Right atrium auricular region (tissue), 2 donors: ENCODE data around the gene SLC25A21. TPM values are rescaled to one million over a fixed set of nuclear protein-coding genes. Genes with fewer than 3 reads are reported as not detected.

ENCODE experiments used
- DNase-seq: peaks from one replicate; pipeline ENCODE4 v3.0.0-alpha.2; 2019; ENCODE audit warnings: low spot score
- H3K27ac ChIP-seq, 2 donors: fragments of 200-600 bp; sonication (generic); 1 replicate in 1 of 2; 2 replicates in 1 of 2; pipeline ENCODE4 v1.5.1; 2016 to 2019
- H3K27me3 ChIP-seq, 2 donors: fragments of 200-600 bp; sonication (generic); one replicate each; pipeline versions ENCODE4 v1.5.1 to v1.6.0; 2017 to 2019
- H3K36me3 ChIP-seq: fragments of 200-600 bp; sonication (generic); one replicate; pipeline ENCODE4 v1.5.1; 2016
- H3K4me1 ChIP-seq, 2 donors: fragments of 200-600 bp; sonication (generic); one replicate each; pipeline versions ENCODE4 v1.5.1 to v1.6.0; 2017 to 2019
- H3K4me3 ChIP-seq, 2 donors: fragments of 200-600 bp; sonication (generic); 1 replicate in 1 of 2; 2 replicates in 1 of 2; pipeline ENCODE4 v1.5.1; 2017 to 2019; ENCODE audit warnings: mild to moderate bottlenecking in 1 of 2, moderate library complexity in 1 of 2
- H3K9me3 ChIP-seq, 2 donors: fragments of 200-600 bp; sonication (generic); one replicate each; pipeline ENCODE4 v1.5.1; 2019
- CTCF ChIP-seq, 2 donors: fragments of 200-600 bp; sonication (generic); IDR thresholded peaks; one replicate each; pipeline ENCODE4 v1.5.1; 2019; ENCODE audit warnings: antibody characterized with exemption in 2 of 2
- total RNA-seq, 2 donors: library from RNA; depleted of rRNA; stranded (reverse); fragments of >200 nt; gene quantifications; one replicate each; pipeline ENCODE4 v1.1.0, GENCODE V29; 2016

SLC25A21 gene
- total RNA-seq, 2 donors from 2014 or later = 0.55 to 0.93 TPM

DNA sequence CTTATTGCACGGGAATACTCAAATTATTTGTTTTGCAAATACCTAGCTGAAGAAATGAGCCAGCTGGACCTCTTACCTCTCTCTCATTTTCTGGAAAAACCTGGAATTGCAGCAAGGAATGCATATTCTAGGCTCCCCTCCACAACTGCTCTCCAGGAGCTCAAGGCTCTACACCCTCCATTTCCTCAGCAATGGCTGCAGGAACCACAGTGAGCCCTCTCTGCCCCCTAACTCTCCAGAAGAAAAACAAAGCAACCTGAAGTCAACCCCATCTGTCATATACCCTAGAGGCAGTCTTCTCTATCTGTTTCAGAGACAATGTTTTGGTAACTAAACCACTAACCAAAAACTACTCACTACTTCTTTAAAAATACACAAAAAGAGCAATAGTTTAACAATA lies 221.6 kb downstream of the SLC25A21 start:
- Histone ChIP-seq H3K27ac (no peak overlapping the region), H3K27me3 (no peaks in the 10 kb centered on the region), H3K4me3 (no peak overlapping the region), H3K4me1 (no peaks in the 10 kb centered on the region), H3K36me3 (no peaks in the 10 kb centered on the region), H3K9me3 (no peaks in the 10 kb centered on the region)
- no peak for DNase-seq
- no peak for TF ChIP-seq CTCF (IDR thresholded peaks at IDR 0.05)

DNA sequence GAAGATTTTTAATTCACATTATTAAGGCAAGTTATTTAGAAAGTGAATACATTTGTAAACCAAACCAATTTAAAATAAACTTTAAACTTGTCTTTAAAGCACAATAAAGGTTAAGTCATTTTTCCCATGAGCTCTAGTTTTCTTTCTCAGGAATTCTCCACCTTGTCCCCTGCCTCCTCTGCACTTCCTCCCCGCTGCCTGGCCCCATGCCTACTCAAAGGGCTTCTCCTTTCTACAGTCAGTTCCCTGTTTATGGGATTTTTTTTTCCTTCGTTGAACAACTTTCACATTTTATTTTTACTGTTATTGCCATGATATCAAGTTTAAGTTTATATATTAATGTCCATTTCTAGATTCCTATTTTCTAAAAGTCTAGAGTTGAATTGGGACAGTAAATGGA lies 223.0 kb downstream of the SLC25A21 start:
- Histone ChIP-seq H3K27ac (no peak overlapping the region), H3K27me3 (no peaks in the 10 kb centered on the region), H3K36me3 (no peaks in the 10 kb centered on the region), H3K4me3 (no peak overlapping the region), H3K4me1 (no peaks in the 10 kb centered on the region), H3K9me3 (no peaks in the 10 kb centered on the region)
- no peak for TF ChIP-seq CTCF (IDR thresholded peaks at IDR 0.05)
- no peak for DNase-seq

DNA sequence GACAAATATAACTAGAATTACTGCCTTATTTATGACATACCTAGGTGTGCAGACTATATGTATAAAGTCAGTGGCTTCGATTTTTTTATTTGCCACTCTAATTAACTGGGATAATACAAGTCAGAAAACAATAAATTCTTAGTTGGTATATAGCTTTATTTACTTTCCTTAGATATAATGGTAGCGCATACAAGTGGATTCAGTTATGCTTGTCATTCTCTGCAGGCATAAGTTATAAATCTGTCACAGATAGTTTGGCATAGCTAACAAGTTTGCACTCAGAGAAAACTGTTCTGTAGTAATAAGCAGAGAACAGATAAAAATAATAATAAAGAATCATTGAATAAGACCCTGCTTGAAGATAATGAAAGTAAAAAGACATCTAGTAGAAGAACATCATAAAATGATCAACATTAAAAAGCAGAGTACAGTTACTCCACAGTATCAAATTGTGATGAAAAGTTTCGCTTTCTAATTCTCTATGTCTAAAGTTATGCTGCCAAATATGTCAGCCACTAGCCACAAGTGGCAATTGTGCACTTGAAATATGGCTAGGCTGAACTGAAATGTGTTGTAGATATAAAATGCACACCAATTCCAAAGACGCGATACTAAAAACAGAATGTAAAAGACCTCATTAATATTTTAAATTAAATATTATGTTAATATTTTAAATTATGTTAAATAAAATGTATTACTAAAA lies 224.1 kb downstream of the SLC25A21 start:
- Histone ChIP-seq H3K36me3 (no peaks in the 10 kb centered on the region), H3K27ac (no peak overlapping the region), H3K4me1 (no peaks in the 10 kb centered on the region), H3K9me3 (no peaks in the 10 kb centered on the region), H3K4me3 (no peak overlapping the region), H3K27me3 (no peaks in the 10 kb centered on the region)
- DNase-seq = no peak
- no peak for TF ChIP-seq CTCF (IDR thresholded peaks at IDR 0.05)

DNA sequence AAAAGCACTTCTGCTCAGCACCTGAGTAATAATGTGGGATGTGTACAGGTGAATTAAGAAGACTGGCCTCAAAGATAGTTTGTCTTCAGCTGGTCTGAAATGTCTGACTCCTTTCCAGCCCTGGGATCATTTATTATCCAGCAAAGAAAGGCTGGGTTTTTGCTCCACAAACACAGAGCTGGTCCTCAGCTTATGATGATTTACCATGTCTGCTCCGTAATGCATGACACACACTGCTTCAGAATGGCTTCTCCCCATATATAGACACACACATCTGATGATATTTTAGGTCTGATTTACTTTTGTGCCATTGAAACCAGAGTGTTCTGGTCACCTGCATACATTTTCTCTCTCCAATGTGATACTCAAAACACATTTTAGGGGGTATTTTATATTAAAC lies 225.0 kb downstream of the SLC25A21 start:
- Histone ChIP-seq H3K36me3 (no peaks in the 10 kb centered on the region), H3K4me1 (no peaks in the 10 kb centered on the region), H3K4me3 (no peak overlapping the region), H3K27me3 (no peaks in the 10 kb centered on the region), H3K27ac (no peak overlapping the region), H3K9me3 (no peaks in the 10 kb centered on the region)
- no peak for DNase-seq
- TF ChIP-seq CTCF (IDR thresholded peaks at IDR 0.05) = no peak

DNA sequence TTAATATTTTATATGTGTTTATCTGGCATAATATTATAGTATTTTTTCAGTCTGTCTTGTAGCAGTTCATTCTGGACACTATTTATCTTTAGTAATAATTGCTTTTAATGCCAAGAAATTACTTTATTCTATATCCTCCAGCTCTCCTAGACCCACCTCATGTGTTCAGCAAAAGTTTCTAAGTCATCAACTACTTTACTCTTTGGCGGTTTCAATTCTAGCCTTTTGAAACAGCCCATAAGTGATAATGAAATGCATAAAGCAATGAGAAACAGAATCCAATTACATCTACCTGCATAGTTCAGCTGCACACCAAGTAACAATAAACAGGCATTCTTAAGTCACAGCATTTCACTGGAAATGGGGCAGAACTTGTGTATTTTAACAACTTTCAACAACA lies 225.5 kb downstream of the SLC25A21 start:
- Histone ChIP-seq H3K4me3 (no peak overlapping the region), H3K36me3 (no peaks in the 10 kb centered on the region), H3K27ac (no peak overlapping the region), H3K27me3 (no peaks in the 10 kb centered on the region), H3K4me1 (no peaks in the 10 kb centered on the region), H3K9me3 (no peaks in the 10 kb centered on the region)
- no peak for DNase-seq
- no peak for TF ChIP-seq CTCF (IDR thresholded peaks at IDR 0.05)
